Ishikawa (cell line): ENCODE measurements around the gene ARHGAP26.

Source experiments
- CEBPB ChIP-seq: IDR thresholded peaks from 2 replicates; pipeline ENCODE4 v1.6.1; 2012
- CREB1 ChIP-seq: IDR thresholded peaks from 2 replicates; pipeline ENCODE4 v1.6.1; 2012; ENCODE audit warnings: low read depth
- EGR1 ChIP-seq: IDR thresholded peaks from 2 replicates; pipeline ENCODE4 v1.6.1; 2012
- EP300 ChIP-seq: IDR thresholded peaks from 2 replicates; pipeline ENCODE4 v1.6.1; 2012; ENCODE audit warnings: borderline replicate concordance
- FOXM1 ChIP-seq: IDR thresholded peaks from 2 replicates; pipeline ENCODE4 v1.6.1; 2012; ENCODE audit warnings: low read depth, borderline replicate concordance
- NFIC ChIP-seq: IDR thresholded peaks from 2 replicates; pipeline ENCODE4 v1.6.1; 2012
- RAD21 ChIP-seq: IDR thresholded peaks from 2 replicates; pipeline ENCODE4 v1.6.1; 2012; ENCODE audit warnings: low read depth
- TAF1 ChIP-seq: IDR thresholded peaks from 2 replicates; pipeline ENCODE4 v1.6.1; 2012; ENCODE audit warnings: low read depth, mild to moderate bottlenecking
- TCF12 ChIP-seq: IDR thresholded peaks from 2 replicates; pipeline ENCODE4 v1.6.1; 2012; ENCODE audit warnings: low read depth
- TEAD4 ChIP-seq: IDR thresholded peaks from 2 replicates; pipeline ENCODE4 v1.6.1; 2012
- YY1 ChIP-seq: IDR thresholded peaks from 2 replicates; pipeline ENCODE4 v1.6.1; 2012; ENCODE audit warnings: low read depth
- ZBTB7A ChIP-seq: IDR thresholded peaks from 2 replicates; pipeline ENCODE4 v1.6.1; 2012; ENCODE audit warnings: low read depth
- TF ChIP-seq, protein P1 (sequence below): IDR thresholded peaks from 2 replicates; pipeline ENCODE4 v1.6.1; 2012; ENCODE audit warnings: low read depth, mild to moderate bottlenecking
- TF ChIP-seq, protein P2 (sequence below): IDR thresholded peaks from 2 replicates; pipeline ENCODE4 v1.6.1; 2012
- TF ChIP-seq, protein P3 (sequence below): IDR thresholded peaks from 2 replicates; pipeline ENCODE4 v1.6.1; 2012

The ARHGAP26 gene

DNA sequence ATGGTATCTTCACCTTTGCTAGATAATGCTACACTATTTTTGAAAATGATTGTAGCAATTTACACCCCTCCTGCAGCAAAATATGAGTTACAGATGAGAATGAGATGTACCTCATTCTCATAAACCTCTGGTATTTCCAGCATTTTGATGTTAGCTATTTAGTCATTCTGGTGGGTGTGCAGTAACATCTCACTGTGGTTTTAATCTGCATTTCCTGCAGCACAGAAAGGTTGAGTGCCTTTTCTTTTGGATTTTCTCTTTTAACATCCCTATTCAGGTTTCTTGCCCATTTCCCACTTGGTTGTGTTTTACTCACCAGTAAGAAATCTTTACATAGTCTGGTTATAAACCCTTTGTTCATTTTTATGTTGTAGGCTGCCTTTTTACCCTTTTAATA is 427.1 kb downstream of the ARHGAP26 start:
- TF ChIP-seq CEBPB (no peak), RAD21 (no peak), ZBTB7A (no peak), YY1 (no peak), TCF12 (no peak), TEAD4 (no peak), CREB1 (no peak), NFIC (no peak), EGR1 (no peak), FOXM1 (no peak), EP300 (no peak), TAF1 (no peak)
- TF ChIP-seq, protein P1, sequence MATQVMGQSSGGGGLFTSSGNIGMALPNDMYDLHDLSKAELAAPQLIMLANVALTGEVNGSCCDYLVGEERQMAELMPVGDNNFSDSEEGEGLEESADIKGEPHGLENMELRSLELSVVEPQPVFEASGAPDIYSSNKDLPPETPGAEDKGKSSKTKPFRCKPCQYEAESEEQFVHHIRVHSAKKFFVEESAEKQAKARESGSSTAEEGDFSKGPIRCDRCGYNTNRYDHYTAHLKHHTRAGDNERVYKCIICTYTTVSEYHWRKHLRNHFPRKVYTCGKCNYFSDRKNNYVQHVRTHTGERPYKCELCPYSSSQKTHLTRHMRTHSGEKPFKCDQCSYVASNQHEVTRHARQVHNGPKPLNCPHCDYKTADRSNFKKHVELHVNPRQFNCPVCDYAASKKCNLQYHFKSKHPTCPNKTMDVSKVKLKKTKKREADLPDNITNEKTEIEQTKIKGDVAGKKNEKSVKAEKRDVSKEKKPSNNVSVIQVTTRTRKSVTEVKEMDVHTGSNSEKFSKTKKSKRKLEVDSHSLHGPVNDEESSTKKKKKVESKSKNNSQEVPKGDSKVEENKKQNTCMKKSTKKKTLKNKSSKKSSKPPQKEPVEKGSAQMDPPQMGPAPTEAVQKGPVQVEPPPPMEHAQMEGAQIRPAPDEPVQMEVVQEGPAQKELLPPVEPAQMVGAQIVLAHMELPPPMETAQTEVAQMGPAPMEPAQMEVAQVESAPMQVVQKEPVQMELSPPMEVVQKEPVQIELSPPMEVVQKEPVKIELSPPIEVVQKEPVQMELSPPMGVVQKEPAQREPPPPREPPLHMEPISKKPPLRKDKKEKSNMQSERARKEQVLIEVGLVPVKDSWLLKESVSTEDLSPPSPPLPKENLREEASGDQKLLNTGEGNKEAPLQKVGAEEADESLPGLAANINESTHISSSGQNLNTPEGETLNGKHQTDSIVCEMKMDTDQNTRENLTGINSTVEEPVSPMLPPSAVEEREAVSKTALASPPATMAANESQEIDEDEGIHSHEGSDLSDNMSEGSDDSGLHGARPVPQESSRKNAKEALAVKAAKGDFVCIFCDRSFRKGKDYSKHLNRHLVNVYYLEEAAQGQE, result no peak
- TF ChIP-seq, protein P2, sequence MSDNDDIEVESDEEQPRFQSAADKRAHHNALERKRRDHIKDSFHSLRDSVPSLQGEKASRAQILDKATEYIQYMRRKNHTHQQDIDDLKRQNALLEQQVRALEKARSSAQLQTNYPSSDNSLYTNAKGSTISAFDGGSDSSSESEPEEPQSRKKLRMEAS, result no peak
- TF ChIP-seq, protein P3, sequence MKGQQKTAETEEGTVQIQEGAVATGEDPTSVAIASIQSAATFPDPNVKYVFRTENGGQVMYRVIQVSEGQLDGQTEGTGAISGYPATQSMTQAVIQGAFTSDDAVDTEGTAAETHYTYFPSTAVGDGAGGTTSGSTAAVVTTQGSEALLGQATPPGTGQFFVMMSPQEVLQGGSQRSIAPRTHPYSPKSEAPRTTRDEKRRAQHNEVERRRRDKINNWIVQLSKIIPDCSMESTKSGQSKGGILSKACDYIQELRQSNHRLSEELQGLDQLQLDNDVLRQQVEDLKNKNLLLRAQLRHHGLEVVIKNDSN, result no peak

DNA sequence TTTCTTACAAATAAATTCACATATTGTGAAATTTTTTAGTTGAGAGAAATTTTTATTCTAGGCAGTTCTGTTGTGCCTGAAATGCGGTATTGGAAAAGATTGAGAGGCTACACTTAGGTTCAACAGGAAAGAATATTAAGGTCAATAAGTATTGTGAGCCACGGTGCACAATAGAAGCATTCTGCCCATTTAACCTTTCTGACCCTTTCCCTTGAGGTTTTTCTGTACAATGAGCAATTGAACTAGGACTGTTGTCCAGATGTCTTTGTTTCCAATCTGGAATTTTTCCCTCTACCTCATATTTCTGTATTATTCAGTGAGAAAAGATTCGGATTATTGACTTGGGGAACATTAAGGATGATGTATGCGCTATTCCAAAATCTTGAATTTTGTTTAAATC is 428.2 kb downstream of the ARHGAP26 start:
- TF ChIP-seq CREB1 (no peak), FOXM1 (no peak), TEAD4 (no peak), NFIC (no peak), EP300 (no peak), CEBPB (no peak), ZBTB7A (no peak), YY1 (no peak)
- TF ChIP-seq, protein P3, result no peak
- TF ChIP-seq, protein P2, result no peak
- TF ChIP-seq, protein P1, result no peak

DNA sequence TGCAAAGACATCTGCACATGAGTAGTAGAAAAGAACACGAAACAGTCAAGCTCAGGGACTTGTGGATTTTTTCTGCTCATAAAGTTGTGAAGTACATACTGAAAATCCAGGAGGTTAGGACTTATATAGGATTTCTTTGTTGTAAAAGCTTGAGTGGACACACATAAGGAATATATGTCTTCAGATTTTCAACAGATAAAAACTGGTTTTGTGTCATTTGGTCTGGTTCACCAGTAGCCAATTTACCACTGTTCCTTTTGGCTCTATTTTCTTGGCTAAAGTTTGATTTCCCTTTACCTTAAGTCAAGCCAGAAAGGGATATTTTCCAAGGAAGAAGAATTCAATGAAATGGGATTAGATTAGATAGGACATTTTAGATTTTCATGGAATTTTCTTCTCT is 429.0 kb downstream of the ARHGAP26 start:
- TF ChIP-seq RAD21, result no peak
- TF ChIP-seq TEAD4, result no peak
- no peak for TF ChIP-seq NFIC
- no peak for TF ChIP-seq ZBTB7A
- TF ChIP-seq EGR1, result no peak
- TF ChIP-seq, protein P3, result no peak
- no peak for TF ChIP-seq CEBPB
- TF ChIP-seq CREB1, result no peak
- no peak for TF ChIP-seq TCF12
- TF ChIP-seq, protein P1, result no peak
- no peak for TF ChIP-seq EP300
- TF ChIP-seq TAF1, result no peak
- no peak for TF ChIP-seq YY1
- TF ChIP-seq, protein P2, result no peak
- TF ChIP-seq FOXM1, result no peak

DNA sequence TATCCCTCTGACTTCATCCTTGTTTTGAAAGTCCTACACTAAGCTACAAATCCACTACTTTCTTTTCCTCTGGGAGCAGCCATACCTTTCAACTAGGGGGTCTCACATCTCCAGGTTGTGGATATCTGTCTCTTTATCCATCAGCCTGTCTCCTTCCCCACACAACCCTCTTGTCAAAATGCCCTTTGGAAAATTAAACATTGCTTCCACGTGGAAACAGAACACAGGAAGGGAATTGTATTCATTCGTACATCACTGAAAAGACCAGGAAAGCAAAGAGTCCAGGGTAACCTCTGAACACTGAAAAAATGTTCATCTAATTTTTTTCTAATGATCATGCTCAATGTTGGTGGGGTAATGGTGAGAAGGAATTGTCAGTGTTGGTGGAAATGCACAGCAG is 429.7 kb downstream of the ARHGAP26 start:
- TF ChIP-seq YY1 (no peak), CEBPB (no peak), ZBTB7A (no peak)
- TF ChIP-seq, protein P3, result no peak
